ENCODE results near the gene RXFP1. TPM values are rescaled to one million over a fixed set of nuclear protein-coding genes. Genes with fewer than 3 reads are reported as not detected.
A peak's percentile ranks its signal among the peaks of the same experiment; 100 is the strongest.

Gene RXFP1
- total and polyA plus RNA-seq, 12 donors, result 0.78 to 15.3 (median 6.7) TPM

DNA sequence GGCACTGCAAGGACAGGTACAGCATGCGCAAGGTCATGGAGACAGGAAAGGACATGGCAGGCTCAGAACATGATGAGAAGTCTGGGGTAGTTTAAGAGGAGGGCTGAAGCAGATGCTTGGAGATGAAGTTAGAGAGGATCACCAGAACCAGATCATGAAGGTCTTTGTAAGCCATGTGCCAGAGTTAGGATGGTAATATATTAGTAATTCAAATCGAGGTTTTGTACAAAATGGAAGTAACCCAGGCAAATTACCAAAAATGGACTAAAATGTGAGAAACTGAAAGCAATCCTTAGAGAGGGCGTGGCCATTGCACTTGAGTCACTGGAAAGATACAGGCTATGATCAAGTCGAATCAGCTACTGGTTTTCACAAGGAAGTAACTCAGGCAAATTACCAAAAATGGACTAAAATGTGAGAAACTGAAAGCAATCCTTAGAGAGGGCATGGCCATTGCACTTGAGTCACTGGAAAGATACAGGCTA lies 13.5 kb downstream of the RXFP1 start:
- DNase-seq, result peak in 5 of 7 donors; percentile 9 to 57 (median 23)
- Histone ChIP-seq H3K4me1 (replicated peaks in 1 of 2) (no peaks in the 10 kb centered on the region), H3K27me3 (no peaks in the 10 kb centered on the region), H3K4me3 (no peak overlapping the region), H3K9me3 (replicated peaks in 1 of 3) (no peaks in the 10 kb centered on the region), H3K27ac (no peak overlapping the region), H3K36me3 (replicated peaks in 1 of 2) (no peaks in the 10 kb centered on the region)
- 62 to 74% (median 67%) methylated on average over 4 of the region's 4 CpGs for WGBS, 4 donors
- no peak for TF ChIP-seq POLR2A (IDR thresholded peaks at IDR 0.05)
- TF ChIP-seq, protein P1, sequence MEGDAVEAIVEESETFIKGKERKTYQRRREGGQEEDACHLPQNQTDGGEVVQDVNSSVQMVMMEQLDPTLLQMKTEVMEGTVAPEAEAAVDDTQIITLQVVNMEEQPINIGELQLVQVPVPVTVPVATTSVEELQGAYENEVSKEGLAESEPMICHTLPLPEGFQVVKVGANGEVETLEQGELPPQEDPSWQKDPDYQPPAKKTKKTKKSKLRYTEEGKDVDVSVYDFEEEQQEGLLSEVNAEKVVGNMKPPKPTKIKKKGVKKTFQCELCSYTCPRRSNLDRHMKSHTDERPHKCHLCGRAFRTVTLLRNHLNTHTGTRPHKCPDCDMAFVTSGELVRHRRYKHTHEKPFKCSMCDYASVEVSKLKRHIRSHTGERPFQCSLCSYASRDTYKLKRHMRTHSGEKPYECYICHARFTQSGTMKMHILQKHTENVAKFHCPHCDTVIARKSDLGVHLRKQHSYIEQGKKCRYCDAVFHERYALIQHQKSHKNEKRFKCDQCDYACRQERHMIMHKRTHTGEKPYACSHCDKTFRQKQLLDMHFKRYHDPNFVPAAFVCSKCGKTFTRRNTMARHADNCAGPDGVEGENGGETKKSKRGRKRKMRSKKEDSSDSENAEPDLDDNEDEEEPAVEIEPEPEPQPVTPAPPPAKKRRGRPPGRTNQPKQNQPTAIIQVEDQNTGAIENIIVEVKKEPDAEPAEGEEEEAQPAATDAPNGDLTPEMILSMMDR (IDR thresholded peaks at IDR 0.05), result no peak
- intact Hi-C loops (cut with DNase I), result no loop called here

DNA sequence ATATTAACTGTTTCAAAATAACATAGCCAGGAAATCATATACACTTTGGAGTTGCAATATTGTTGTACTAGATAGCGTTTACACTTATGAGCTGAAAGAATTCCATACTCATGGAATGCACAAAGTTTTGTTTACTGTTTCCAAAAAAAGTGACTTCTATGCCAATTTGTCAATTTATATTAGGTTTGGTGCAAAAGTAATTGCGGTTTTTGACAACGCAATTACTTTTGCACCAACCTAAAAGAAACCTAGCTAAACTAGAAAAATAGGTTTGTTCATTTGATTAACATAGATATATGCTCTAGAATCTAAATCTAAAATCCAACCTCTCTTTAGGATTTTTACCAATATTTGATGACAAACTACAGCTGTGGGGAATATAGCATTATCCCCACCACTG lies 15.2 kb downstream of the RXFP1 start:
- DNase-seq, result no peak
- no peak for TF ChIP-seq POLR2A (IDR thresholded peaks at IDR 0.05)
- TF ChIP-seq, protein P1 (IDR thresholded peaks at IDR 0.05), result no peak
- Histone ChIP-seq H3K4me3 (no peak overlapping the region), H3K27ac (no peak overlapping the region), H3K9me3 (replicated peaks in 1 of 3) (no peaks in the 10 kb centered on the region), H3K36me3 (replicated peaks in 1 of 2) (no peaks in the 10 kb centered on the region), H3K27me3 (no peaks in the 10 kb centered on the region), H3K4me1 (replicated peaks in 1 of 2) (no peaks in the 10 kb centered on the region)
- WGBS, 4 donors, result 83 to 90% (median 85%) methylated on average over 3 of the region's 3 CpGs
- intact Hi-C loops (cut with DNase I), result no loop called here

DNA sequence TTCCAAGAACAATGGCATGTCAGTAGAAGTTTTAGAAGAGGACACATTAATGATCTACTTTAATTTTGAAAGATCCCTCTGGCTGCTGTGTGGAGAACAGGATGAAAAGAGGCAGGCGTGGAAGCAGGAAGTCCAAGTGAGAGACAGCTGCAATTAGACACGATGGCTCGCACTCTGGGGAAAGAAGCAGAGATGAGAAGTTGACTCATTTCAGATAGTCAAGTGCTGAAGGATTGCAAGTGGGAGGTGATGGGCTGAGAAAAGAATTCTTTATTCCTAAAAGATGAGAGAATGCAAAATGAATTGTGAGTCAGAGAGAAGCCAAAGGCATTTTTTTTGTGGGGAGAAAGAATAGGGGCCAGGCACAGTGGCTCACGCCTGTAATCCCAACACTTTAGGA lies 16.5 kb downstream of the RXFP1 start:
- no peak overlapping the region for H3K4me3 ChIP-seq
- H3K4me1 ChIP-seq (replicated peaks in 1 of 2), result no peaks in the 10 kb centered on the region
- no peak for TF ChIP-seq POLR2A (IDR thresholded peaks at IDR 0.05)
- TF ChIP-seq, protein P1 (IDR thresholded peaks at IDR 0.05), result no peak
- no peaks in the 10 kb centered on the region for H3K27me3 ChIP-seq
- no peak overlapping the region for H3K27ac ChIP-seq
- intact Hi-C loops (cut with DNase I), result no loop called here
- WGBS, 4 donors, result 56 to 68% (median 59%) methylated on average over 4 of the region's 4 CpGs
- H3K36me3 ChIP-seq (replicated peaks in 1 of 2), result no peaks in the 10 kb centered on the region
- no peak for DNase-seq
- no peaks in the 10 kb centered on the region for H3K9me3 ChIP-seq (replicated peaks in 1 of 3)

DNA sequence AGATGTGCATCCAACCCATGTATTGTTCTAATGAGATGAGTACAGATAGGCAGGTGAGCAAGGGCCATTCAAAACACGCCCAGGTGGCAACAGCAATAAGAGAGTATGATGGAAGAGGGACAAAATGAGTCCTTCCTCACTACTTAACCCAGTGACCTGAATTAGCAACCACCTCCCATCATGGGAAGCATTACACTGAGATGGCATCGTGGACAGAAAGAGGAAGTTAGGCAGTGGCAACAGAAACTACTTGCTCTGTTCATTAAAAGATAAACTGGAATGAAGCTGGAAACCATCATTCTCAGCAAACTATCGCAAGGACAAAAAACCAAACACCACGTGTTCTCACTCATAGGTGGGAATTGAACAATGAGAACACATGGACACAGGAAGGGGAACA lies 17.2 kb downstream of the RXFP1 start:
- no peaks in the 10 kb centered on the region for H3K27me3 ChIP-seq
- no peaks in the 10 kb centered on the region for H3K4me1 ChIP-seq (replicated peaks in 1 of 2)
- intact Hi-C loops (cut with DNase I), result no loop called here
- no peak overlapping the region for H3K27ac ChIP-seq
- TF ChIP-seq, protein P1 (IDR thresholded peaks at IDR 0.05), result no peak
- TF ChIP-seq POLR2A (IDR thresholded peaks at IDR 0.05), result no peak
- no peak overlapping the region for H3K4me3 ChIP-seq
- no peaks in the 10 kb centered on the region for H3K36me3 ChIP-seq (replicated peaks in 1 of 2)
- DNase-seq, result no peak
- no peaks in the 10 kb centered on the region for H3K9me3 ChIP-seq (replicated peaks in 1 of 3)
- WGBS, 4 donors, result 66 to 78% (median 76%) methylated on average over 4 of the region's 4 CpGs

Data from adrenal gland (tissue), 12 donors.